ENCODE data around the gene SPATA31E1.
"Not testable (repeated sequence)": the region's sequence is repeated elsewhere in the genome, so short reads cannot be mapped to it uniquely, and the experiment has no call there.

SPATA31E1 gene

DNA sequence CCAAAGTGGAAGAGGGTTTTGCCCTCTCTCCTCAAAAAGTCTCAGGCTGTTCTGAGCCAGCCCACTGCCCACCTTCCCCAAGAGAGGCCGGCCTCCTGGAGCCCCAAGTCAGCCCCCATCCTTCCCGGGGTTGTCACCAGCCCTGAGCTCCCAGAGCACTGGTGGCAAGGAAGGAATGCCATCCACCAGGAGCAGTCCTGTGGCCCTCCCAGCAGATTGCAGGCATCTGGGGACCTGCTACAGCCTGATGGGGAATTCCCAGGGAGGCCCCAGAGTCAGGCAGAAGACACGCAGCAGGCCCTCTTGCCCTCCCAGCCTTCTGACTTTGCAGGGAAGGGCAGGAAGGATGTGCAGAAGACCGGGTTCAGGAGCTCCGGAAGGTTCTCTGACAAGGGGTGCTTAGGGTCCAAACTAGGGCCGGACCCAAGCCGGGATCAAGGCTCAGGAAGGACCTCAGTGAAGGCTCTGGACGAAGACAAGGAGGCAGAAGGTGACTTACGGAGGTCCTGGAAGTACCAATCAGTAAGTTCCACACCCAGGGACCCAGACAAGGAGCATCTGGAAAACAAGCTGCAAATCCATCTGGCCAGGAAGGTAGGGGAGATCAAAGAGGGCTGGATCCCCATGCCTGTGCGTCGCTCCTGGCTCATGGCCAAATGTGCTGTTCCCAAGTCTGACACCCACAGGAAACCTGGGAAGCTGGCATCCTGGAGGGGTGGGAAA, 3.7 kb downstream of the SPATA31E1 start:
- no peak for DNase-seq (ENCODE audit: low spot score)

DNA sequence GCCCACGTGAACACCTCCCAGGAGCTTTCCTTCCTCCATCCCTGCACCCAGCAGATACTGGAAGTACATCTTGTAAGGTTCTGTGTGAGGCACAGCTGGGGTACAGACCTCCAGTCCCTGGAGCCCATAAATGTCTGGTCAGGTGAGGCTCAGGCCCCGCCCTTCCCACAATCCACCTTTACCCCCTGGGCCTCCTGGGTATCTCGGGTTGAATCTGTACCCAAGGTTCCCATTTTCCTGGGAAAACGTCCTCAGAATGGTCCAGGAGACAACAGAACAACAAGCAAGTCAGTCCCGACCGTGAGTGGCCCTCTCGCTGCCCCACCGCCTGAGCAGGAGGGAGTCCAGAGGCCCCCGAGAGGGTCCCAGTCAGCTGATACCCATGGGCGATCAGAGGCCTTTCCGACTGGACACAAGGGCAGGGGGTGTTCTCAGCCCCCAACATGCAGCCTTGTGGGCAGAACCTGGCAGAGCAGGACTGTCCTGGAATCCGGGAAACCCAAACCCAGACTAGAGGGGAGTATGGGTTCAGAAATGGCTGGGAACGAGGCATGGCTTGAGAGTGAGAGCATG, 4.3 kb downstream of the SPATA31E1 start:
- no peak for DNase-seq (ENCODE audit: low spot score)

- no peak for DNase-seq (ENCODE audit: low spot score)
Observed at GRCh38 chr9:87887661-87888480, 5.2 kb downstream of the SPATA31E1 start.

- no peak for DNase-seq (ENCODE audit: low spot score)
Observed at GRCh38 chr9:87888501-87888900, 5.8 kb downstream of the SPATA31E1 start.

- no peak for DNase-seq (ENCODE audit: low spot score)
Observed at GRCh38 chr9:87889065-87889881, 6.6 kb downstream of the SPATA31E1 start.

GRCh38 chr9:87889882-87890252, 7.2 kb downstream of the SPATA31E1 start:
- no peak for DNase-seq (ENCODE audit: low spot score)

GRCh38 chr9:87890837-87891236, 8.2 kb downstream of the SPATA31E1 start:
- DNase-seq (ENCODE audit: low spot score): no peak

DNA sequence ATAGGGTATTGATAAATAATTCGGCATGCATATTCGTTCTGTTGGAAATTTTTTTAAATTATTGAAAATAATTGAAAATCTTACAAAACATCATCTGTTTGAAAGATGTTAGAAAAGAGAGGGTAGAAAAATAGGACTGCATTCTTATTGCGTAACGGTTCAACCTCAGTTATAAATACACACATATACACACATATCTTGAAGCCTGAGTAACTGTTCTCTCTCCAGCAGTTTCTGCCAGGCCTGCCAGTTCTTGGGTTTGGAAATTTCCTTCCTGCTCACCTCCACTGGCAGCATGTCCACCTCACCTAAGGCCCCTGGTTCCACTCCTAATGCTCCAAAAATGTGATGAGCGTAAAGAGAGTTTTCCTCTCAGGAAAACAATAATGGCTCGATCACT, 9.1 kb downstream of the SPATA31E1 start:
- DNase-seq (ENCODE audit: low spot score): no peak

DNA sequence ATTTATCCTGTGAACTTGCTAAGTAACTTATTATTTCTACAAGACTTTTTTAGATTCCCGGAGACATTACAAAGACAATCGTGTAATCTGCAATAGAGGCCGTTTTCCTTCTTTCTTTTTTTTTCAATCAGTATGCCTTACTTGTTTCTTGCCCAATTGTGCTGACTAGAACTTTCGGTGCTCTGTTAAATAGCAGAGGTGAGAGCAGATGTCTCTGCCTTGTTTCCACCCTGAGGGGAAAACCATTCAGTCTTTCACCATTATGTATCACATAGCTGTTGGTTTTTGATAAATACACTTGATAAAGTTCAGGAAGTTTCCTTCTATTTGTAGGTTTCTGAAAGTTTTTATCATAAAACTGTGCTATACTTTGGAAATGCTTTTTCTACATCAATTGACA, 10.3 kb downstream of the SPATA31E1 start:
- DNase-seq (ENCODE audit: low spot score): no peak

DNA sequence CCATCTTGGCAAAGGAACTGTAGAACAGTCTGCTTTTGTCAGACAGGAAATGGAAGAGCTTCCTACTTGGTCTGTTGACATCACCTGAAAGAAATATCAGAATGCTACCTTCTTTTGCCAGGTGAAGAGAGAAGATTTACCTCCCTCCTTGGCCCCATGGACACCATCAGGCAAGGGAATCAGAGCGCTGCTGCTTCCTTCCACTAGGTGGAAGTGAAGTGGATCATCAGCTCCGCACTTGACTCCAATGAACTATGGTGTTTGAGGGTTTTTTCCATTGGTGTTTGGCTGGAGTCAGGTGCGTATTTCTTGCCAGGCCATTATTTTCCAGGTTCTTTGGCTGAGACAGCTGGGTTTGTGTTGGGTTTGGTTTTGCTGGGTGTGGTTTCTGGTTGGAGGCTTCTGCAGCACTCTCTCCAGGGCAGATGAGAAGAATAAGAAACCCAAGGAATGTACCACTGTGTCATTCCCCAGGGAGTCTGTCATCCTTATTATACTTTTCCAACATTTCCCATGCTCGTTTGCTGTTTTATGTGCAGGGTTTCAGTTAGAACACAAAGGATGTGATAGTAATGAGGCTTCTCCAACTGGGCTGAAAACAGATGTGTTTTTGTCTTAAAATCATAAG, 12.4 kb downstream of the SPATA31E1 start:
- no peak for DNase-seq (ENCODE audit: low spot score)

- DNase-seq (ENCODE audit: low spot score): no peak
Observed at GRCh38 chr9:87896891-87897290, 14.2 kb downstream of the SPATA31E1 start.

- no peak for DNase-seq (ENCODE audit: low spot score)
Observed at GRCh38 chr9:87898151-87898550, 15.5 kb downstream of the SPATA31E1 start.

GRCh38 chr9:87902371-87902770, 19.7 kb downstream of the SPATA31E1 start:
- DNase-seq (ENCODE audit: low spot score): not testable (repeated sequence)

- no peak for DNase-seq (ENCODE audit: low spot score)
Observed at GRCh38 chr9:87909310-87910041, 26.8 kb downstream of the SPATA31E1 start.

DNA sequence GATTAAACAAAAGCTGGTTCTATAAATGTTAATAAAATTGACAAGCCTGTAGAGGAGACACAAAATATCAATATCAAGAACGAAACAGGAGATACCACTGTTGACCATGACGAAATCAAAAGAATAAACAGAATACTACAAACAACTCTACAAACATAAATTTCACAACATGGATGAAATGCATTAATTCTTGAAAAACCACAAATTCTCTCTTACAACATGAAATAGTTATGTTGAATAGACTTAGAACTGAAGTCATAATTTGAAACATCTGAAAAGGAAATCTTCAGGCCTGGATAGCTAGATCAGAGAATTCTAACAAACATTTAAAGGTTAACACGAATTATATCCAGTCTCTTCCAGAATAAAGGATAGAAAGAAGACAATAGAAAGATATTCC, 28.1 kb downstream of the SPATA31E1 start:
- DNase-seq (ENCODE audit: low spot score): no peak

DNA sequence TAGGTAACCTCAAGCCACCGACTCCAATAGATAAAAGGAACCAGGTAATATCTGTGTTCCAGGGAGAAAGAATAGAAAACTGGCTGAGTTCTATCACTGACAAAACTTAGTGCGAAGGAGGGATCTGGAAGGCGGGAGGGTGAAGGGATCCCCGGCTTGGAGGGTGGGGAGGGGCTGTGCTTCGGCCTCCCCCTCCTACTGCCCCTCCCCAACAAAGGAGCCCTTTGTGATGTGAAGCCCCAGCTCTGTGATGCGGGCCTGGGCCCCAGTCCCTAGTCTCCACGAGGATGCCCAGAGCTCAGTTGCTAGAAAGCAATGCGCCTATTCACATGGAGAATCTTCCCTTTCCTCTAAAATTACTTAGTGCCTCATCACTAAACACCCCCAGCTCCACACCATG, 35.0 kb downstream of the SPATA31E1 start, which contains the start of gene SPATA31C1:
TSS of gene SPATA31C1 (plus strand) at position 301 of the 400 bp plus-strand sequence.
- DNase-seq (ENCODE audit: low spot score): not testable (repeated sequence)

GRCh38 chr9:87919013-87919412, 36.3 kb downstream of the SPATA31E1 start:
- DNase-seq (ENCODE audit: low spot score): not testable (repeated sequence)

- not testable (repeated sequence) for DNase-seq (ENCODE audit: low spot score)
Observed at GRCh38 chr9:87921561-87921960, 38.9 kb downstream of the SPATA31E1 start.

DNA sequence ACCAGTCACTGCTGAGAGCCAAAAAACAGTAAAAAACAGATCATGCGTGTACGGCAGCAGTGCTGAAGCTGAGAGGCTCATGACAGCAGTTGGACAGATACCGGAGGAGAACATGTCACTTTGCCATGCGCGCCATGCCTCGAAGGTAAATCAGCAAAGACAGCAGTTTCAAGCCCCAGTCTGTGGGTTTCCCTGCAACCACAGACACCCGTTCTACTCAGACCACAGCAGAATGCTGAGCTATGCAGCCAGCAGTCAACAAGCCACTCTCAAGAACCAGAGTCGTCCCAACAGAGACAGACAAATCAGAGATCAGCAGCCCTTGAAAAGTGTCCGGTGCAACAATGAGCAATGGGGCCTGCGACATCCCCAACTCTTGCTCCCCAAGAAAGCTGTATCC, 40.3 kb downstream of the SPATA31E1 start:
- DNase-seq (ENCODE audit: low spot score): not testable (repeated sequence)

DNA sequence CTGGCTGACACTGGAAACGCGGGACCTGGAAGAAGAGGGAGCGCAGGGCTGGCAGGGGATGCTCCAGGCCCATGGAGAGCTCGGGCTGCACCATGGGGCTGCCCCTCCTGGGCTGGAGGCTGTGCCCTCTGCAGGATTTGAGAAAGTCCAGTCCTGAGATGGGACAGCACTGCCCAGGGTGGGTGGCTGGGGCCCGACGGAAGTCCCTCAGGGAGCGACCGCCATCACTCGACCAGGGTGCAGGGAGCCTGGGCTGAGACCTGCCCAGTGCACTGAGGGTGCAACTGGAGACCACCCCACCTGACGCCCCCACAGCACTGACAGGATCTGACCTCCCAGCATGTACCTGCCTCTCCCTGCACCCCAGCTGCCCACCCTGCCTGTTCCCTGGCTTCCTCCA, 42.2 kb downstream of the SPATA31E1 start:
- DNase-seq (ENCODE audit: low spot score): not testable (repeated sequence)

DNA sequence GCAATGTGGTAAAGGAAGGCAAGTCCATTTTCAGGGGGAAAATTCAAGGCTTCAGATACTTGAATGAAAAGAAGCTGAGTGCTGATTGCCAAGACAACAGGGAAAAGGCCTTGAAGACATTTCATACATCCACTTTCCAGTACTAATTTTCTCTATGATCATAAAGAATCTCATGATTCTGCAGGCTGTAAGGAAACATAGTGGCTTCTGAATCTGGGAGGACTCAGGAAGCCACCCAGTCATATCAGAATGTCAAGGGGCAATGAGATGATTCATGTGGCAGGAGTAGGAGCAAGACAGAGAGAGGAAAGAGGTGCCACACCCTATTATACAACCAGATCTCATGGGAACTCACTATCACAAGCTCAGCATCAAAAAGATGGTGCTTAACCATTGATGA, 46.5 kb downstream of the SPATA31E1 start:
- DNase-seq (ENCODE audit: low spot score): not testable (repeated sequence)

All from pons (tissue), 1 donor.